ENCODE data around the gene COL4A6.

Gene COL4A6

DNA sequence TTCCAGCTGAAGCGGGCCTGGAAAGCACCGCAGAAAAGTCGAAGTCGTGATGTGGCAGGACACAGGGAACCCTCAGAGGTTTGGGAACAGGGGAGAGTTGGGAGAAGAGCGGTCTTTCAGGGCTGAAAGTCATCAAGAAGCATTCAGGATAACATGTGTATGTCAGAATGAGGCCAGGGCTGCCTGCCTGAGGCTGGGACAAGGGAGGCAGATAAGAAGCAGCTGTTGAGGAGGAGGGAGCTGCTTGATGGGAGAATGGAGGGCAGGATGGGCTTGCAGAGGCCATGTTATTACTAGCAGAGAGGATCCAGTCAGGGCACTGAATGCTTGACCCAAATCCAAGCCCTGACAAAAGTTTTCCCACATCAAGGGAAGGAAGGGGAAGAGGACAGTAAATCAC, 214.6 kb downstream of the COL4A6 start:
- H3K4me3 ChIP-seq (ENCODE audit: low read depth, low read length) = no peak overlapping the region
- ChIA-PET POLR2A (no interaction called here), CTCF (interaction anchor here (0.9 to 4.1 kb wide), 6 partner anchors 7 to 369 kb away, joined by 3 to 71 read pairs (median 4); no protein-coding TSS in a partner anchor)
- no peak for DNase-seq (ENCODE audit: low read depth, low spot score)
- TF ChIP-seq CTCF (IDR thresholded peaks at IDR 0.05; ENCODE audit: insufficient read depth, low read length, missing control alignments) = no peak

- no peak overlapping the region for H3K4me3 ChIP-seq (ENCODE audit: low read depth, low read length)
- no peak for TF ChIP-seq CTCF (IDR thresholded peaks at IDR 0.05; ENCODE audit: insufficient read depth, low read length, missing control alignments)
- DNase-seq (ENCODE audit: low read depth, low spot score) = no peak
- ChIA-PET POLR2A (no interaction called here), CTCF (interaction anchor here (2.1 kb wide), 1 partner anchor 316 kb away, joined by 7 read pairs; no protein-coding TSS in a partner anchor)
Observed at GRCh38 chrX:108221301-108221864, 216.8 kb downstream of the COL4A6 start.

GRCh38 chrX:108219949-108220601, 218.1 kb downstream of the COL4A6 start:
- DNase-seq (ENCODE audit: low read depth, low spot score) = no peak
- ChIA-PET POLR2A (no interaction called here), CTCF (interaction anchor here (2.1 kb wide), 1 partner anchor 317 kb away, joined by 7 read pairs; no protein-coding TSS in a partner anchor)
- no peak for TF ChIP-seq CTCF (IDR thresholded peaks at IDR 0.05; ENCODE audit: insufficient read depth, low read length, missing control alignments)
- H3K4me3 ChIP-seq (ENCODE audit: low read depth, low read length) = no peak overlapping the region

DNA sequence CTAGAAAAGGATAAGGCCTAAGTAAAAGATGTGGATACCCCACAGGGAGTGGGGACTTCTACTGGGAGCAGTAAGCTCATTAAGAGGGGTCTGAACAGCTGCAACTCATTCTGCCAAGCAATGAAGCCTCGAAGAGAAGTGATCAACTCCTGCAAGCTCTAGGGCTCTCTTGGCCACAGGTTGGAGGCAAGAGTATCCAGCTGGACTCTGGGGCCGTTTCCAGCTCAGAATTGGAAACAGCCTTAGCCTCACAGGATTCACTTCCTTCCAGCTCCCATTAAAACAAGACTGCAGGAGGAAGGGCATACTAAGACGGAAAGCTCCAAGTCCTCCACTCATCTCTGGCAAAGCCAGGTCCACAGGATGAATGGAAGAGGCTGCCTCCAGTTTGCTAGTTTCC, 220.3 kb downstream of the COL4A6 start:
- POLR2A ChIA-PET = no interaction called here
- no peak for DNase-seq (ENCODE audit: low read depth, low spot score)

DNA sequence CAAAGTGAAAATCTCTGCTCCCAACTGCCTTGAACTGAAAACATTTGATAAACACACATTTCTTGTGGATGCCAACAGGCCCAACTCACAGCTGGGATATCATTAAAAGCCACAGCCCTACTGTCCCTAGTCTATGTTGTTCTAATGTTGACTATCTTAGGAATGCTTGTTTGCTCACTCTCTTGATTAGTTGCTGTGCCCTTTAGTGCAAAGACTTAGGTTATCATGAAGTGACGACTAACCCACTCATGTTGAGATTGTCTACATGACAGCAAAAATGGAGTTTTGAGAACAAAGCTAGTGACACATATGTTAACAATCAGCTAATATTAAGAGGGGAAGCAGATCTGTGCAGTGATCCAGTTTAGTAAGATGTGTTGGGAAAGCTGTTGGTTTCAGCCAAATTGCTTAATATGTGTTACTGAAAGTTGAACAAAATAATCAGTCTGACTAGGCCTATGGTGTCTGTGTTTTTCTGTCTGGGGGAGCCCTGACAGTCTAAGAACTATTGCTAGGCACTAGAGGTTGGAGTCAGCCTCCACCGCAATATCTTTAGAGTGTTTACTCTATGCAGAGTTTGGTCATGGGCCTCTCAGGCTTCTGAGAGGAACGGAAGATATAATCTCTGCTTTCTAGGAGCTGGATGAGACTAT, 221.2 kb downstream of the COL4A6 start:
- DNase-seq (ENCODE audit: low read depth, low spot score) = no peak
- H3K4me3 ChIP-seq (ENCODE audit: low read depth, low read length) = no peak overlapping the region
- TF ChIP-seq CTCF (IDR thresholded peaks at IDR 0.05; ENCODE audit: insufficient read depth, low read length, missing control alignments) = no peak
- ChIA-PET CTCF (interaction anchor here (3.1 kb wide), 1 partner anchor 8 kb away, joined by 14 read pairs; no protein-coding TSS in a partner anchor), POLR2A (no interaction called here)

More for the DNA sequence above, 220.3 kb downstream of the COL4A6 start:
- H3K4me3 ChIP-seq (ENCODE audit: low read depth, low read length) = no peak overlapping the region
- no peak for TF ChIP-seq CTCF (IDR thresholded peaks at IDR 0.05; ENCODE audit: insufficient read depth, low read length, missing control alignments)
- CTCF ChIA-PET = interaction anchor here (3.1 kb wide), 1 partner anchor 7 kb away, joined by 14 read pairs; no protein-coding TSS in a partner anchor

GRCh38 chrX:108216405-108216804, 221.8 kb downstream of the COL4A6 start:
- no peak overlapping the region for H3K4me3 ChIP-seq (ENCODE audit: low read depth, low read length)
- no peak for DNase-seq (ENCODE audit: low read depth, low spot score)
- ChIA-PET POLR2A (no interaction called here), CTCF (interaction anchor here (3.1 kb wide), 1 partner anchor 9 kb away, joined by 14 read pairs; no protein-coding TSS in a partner anchor)
- no peak for TF ChIP-seq CTCF (IDR thresholded peaks at IDR 0.05; ENCODE audit: insufficient read depth, low read length, missing control alignments)
